EH (cell line): ENCODE data around the gene ZFYVE21.
A peak's percentile ranks its signal among the peaks of the same experiment; 100 is the strongest.
"Not testable (repeated sequence)": the region's sequence is repeated elsewhere in the genome, so short reads cannot be mapped to it uniquely, and the experiment has no call there.

Experiments
- DNase-seq: peaks from one replicate; pipeline ENCODE4 v3.0.0-alpha.2; 2015; ENCODE audit warnings: low read depth

The ZFYVE21 gene

DNA sequence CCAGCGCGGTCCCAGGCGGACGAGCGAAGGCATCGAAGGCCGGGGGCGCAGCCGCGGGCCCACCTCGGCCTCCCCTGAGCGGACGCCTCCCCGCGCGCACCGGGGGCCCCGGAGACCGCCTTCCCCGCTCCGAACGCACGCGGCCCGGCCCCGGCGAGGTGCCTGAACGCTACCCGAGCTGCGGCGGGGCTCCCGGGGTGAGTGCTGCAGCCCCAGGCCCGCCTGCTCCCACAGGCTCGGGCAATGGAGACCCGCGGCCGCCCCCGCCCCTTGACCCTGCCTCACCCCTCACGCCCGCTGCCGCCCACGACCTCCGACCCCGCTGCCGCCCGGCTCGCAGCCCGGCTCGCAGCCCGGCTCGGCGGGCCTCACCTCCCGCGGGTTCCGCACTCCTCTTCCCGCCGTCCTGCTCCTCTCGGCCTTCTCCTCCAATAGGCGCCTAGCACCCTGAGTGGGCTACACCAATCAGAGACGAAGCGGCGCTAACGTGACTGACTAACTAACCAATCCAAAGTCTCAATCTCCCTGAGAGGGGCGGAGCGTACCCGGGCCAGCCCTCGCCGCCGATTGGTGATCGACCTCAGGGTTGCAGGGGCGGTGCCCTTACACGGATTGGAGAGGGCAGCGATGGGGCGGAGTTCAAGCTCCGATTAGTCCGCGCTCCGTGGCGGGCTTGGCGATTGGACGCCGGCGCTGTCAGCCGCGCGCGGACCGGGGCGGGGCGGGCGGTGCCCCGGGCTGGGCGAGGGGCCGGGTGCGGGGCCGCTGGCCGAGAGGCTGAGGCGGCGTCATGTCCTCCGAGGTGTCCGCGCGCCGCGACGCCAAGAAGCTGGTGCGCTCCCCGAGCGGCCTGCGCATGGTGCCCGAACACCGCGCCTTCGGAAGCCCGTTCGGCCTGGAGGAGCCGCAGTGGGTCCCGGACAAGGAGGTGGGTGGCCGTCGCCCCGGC lies at the start of gene ZFYVE21, which contains the start of gene XRCC3:
Gene ZFYVE21 (plus strand): TSS at position 759 of the 949 bp plus-strand sequence. CDS start 32 bp downstream, at position 791.
Gene XRCC3 (minus strand): TSS at position 400 of the 949 bp plus-strand sequence. CDS start 4,364 bp downstream, outside the sequence.
- DNase-seq: peak; percentile 99

DNA sequence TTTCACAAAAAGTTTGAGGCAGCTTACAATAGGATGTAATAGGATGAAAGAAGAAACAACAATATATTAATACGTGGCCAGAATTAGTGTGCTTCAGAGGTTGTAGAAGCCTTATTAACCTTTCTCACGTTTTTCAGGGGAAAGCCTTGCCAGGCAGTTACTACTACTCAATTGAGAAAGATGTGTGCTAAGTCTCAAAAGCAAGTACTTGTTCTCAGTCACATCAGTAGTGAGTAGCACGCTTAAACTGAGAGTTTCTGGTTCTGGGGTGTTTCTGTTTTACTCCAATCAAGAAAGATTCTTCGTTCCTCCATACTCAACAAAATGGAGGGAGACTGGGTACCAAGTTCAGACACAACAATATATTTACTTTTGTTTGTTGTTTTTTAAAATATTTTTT lies 47.9 kb upstream of the ZFYVE21 start:
- no peak for DNase-seq

GRCh38 chr14:103668117-103668516 lies 47.5 kb upstream of the ZFYVE21 start:
- no peak for DNase-seq

GRCh38 chr14:103669370-103669769 lies 46.2 kb upstream of the ZFYVE21 start:
- no peak for DNase-seq

- DNase-seq: no peak
Measured at GRCh38 chr14:103671911-103672310, 43.7 kb upstream of the ZFYVE21 start.

DNA sequence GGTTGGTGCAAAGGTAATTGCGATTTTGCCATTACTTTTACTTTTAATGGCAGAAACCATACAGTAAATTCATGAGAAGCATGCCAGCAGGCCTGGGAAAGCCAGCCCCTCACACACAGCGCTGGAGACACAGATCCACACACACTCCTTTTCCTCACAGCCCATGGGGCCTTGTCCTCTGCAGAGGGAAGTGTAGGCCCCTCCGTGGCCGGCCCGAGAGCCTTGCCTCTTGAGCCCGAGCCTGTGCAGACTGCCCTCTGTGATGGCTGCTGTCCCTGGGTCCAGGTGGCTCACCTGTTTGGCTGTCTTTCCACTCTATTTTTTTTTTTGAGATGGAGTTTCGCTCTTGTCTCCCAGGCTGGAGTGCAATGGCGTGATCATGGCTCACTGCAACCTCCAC lies 39.7 kb upstream of the ZFYVE21 start:
- DNase-seq: no peak

GRCh38 chr14:103676881-103677675 lies 38.5 kb upstream of the ZFYVE21 start:
- DNase-seq: peak; percentile 61

- DNase-seq: peak; percentile 25
Measured at GRCh38 chr14:103679351-103679750, 36.3 kb upstream of the ZFYVE21 start.

DNA sequence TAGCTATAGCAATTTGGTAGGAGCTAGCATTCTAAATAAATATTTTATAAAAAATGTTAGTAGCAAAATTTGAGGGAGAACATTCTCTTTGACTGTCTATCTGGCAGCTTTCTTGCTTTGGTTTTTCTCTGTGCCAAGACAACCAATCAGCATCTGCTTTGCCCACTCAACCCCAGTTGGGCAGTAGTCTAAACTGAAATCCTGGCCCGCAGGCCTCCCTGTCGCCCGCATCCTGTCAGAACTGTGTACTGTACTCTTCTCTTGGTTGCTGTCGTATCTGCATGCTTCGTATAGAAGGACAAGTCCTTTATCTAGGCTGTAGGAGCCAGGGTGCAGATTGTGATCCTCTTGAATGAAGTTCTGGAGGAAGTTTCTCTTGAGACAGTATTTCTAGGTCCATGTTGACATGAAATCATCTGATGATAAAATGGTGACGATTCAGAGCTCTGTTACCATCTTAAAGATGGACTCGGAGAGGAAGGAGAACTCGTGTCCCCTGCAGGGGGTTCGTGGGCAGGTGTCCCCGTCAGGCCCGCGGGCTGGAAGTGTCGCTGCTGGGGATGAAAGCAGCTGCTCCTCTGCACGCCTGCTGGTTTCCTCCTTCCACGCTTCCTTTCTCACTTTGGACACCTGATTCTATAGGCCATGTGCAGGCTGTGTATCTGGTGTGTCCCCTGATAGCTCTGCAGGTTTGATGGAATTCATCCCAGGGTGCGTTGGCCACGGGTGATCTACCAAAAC lies 34.9 kb upstream of the ZFYVE21 start:
- DNase-seq: no peak

DNA sequence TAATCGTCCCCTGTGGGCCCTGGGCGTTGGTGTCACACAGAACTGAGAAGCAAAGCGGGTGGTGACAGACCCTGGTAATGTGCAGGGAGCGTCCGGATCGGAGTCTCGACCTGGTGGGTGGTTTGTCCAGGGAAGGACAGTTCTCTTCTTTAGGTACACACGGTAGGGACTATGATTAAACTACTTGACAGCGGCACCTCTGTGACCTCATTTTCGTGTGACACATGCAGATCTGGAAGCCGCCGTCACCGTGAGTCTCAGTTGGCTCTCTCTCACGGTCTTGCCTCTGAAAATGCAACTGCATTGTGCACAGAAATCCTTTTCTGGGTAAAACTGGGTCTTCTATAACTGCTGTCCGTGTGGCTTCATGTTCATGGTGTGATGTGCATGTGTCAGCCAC lies 32.5 kb upstream of the ZFYVE21 start:
- DNase-seq: no peak

DNA sequence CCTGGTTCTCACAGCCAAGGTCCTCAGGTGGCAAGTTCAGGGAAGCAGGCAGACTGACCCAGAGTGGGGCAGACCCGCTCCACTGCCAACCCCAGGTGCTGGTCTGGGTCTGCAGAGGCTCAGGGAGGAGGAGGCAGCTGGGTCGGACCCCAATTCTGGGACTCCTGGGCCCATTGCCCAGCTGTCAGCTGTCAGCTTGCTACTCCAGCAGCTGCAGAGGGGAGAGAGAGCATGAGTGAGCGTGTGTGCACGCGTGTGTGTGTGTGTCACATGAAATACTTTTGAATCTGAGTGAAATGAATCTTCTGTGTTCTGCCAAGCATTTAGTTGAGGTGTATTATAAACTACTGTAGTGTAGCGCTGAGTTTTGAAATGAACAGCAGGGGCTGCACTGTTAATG lies 31.1 kb upstream of the ZFYVE21 start:
- DNase-seq: no peak

DNA sequence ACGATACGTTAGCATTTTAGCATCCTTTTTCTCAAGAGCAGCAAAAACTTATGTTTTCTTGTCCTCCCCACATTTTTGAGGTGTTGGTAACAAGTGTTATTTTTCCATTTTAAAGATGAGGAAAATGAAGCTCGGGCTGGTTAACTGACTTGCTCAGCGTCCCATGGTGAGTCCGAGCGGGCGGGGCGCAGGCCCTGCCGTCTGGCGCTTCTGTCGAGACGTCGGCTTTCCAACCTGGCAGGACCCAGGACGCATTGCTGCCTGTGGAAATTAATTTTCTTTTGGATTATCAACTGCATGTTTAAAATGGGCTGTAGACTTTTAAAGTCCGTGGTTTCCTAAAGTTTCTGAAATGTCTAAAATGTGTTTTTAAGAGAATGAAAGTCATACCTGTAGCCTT lies 30.7 kb upstream of the ZFYVE21 start:
- no peak for DNase-seq

GRCh38 chr14:103685276-103686211 lies 30.1 kb upstream of the ZFYVE21 start:
- no peak for DNase-seq

DNA sequence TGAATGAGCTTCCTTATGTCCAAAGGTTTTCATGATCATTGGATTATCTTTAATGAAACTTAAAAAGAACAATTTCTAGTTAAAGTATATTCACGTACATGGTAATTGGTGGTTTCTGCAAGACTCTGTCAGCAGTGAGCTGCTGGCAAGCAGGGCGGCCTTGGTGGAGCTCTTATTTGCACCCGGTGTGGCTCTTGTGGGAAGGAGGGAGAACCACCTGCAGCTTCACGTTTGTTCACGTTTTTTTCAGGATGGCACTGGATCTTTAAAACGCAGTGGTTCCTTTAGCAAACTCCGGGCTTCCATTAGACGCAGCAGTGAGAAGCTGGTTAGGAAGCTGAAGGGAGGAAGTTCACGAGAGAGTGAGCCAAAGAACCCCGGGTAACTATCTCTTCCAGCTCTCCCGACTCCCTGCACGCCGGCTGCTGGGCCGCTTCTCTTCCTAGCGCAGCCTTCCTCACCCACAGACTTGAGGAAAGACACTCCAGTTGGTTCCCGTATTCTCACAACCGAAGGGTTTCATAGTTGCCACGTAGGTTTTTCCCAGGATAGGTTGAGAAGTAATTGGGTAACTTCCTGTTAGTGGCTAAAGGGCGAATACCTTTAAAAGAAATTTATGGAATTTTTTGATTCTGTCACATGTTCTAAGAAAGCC lies 28.7 kb upstream of the ZFYVE21 start:
- DNase-seq: peak; percentile 62

- no peak for DNase-seq
Measured at GRCh38 chr14:103687712-103688111, 27.9 kb upstream of the ZFYVE21 start.

DNA sequence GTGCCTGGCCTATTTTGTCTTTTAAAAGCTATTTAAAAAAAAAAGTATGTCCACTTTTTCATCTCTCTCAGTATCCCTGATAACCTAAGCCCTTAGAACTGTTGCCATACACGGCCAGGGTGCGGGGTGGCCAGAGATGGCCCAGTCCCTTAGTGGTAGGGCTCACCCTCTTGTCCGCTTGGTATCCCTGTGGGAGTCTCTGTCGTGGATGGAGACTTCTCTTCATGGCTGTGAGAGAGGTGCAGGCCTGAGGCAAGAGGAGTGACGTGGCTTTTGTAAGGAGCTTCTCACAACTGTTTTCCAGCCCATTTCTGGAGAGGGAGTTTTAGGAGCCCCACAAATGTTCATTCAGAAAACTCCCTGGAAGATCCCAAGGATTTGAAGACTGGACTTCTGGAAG lies 27.2 kb upstream of the ZFYVE21 start:
- peak; percentile 33 for DNase-seq

DNA sequence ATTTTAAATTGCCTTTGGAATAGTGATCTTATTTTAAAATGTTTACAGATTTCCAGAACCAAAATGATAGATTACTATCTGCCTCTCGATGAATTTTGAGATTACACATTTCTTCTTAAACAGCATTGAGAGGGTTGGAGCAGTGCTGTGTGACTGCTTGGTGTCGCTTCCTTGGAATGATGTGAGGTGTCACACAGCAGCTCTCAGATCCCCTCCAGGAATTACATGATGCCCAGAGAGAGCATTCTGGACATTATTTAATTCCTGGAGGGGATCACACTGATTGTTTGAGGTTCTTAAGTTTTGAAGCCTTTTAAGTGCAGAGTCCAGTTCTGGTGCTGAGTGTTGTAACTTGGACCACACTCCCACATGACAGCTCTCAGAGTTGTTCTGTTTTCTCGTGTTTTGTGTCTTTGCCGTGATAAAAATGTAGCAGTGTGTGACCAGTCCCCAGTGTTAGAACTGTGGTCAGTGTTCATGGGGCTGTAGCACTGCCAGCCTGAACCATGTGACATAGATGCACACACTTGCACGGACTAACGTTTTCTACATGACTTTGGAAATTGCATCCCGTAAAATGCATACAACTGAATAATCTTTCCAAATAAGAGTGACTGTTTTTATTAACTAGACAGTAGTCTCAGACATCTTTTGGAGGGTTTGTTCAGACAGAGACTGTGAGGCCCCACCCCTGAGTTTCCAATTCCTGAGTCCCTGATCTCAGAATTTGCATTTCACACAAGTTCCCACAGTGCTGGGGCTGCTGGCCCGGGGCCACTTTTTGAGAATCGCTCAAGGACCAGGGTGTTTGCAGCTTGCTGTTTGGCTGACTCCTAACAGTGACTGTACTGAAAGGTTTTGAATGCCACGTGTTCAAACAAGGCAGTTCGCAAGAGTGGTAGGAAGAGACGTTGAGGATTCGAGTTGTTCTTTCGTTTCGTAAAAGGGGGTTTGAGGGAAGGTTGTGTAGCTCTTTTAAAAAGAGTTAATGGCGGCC lies 26.4 kb upstream of the ZFYVE21 start:
- peak; percentile 78 for DNase-seq

GRCh38 chr14:103690332-103690731 lies 25.3 kb upstream of the ZFYVE21 start:
- no peak for DNase-seq

DNA sequence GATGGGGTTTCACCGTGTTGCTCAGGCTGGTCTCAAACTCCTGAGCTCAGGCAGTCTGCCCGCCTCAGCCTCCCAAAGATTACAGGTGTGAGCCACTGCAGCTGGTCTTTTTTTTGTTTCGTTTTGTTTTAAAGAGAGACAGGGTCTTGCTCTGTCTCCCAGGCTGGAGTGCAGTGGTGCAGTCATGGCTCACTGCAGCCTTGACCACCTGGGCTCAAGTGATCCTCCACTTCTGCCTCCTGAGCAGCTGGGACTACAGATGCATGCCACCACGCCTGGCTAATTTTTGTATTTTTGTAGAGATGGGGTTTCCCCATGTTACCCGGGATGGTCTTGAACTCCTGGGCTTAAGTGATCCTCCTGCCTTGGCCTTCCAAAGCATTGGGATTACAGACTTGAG lies 24.0 kb upstream of the ZFYVE21 start:
- not testable (repeated sequence) for DNase-seq
